Dermis microvascular lymphatic vessel endothelial cell (primary cell): ENCODE data around the gene CRACR2A. TPM values are rescaled to one million over a fixed set of nuclear protein-coding genes. Genes with fewer than 3 reads are reported as not detected.

Experiments used
- DNase-seq, 2 donors: peaks; one replicate each; pipeline versions ENCODE4 v3.0.0 to v3.0.0-alpha.2; 2010; ENCODE audit warnings: low read depth in 2 of 2
- total RNA-seq: library from RNA; depleted of rRNA; stranded (reverse); fragments of >200 nt; gene quantifications from 2 replicates; pipeline ENCODE4 v1.2.1, GENCODE V29; 2014

CRACR2A gene
- total RNA-seq, 1 donor from 2014 or later, result 15.4 TPM

GRCh38 chr12:3622021-3622821, 130.7 kb downstream of the CRACR2A start:
- DNase-seq, result no peak

GRCh38 chr12:3620856-3621255, 132.1 kb downstream of the CRACR2A start:
- no peak for DNase-seq

DNA sequence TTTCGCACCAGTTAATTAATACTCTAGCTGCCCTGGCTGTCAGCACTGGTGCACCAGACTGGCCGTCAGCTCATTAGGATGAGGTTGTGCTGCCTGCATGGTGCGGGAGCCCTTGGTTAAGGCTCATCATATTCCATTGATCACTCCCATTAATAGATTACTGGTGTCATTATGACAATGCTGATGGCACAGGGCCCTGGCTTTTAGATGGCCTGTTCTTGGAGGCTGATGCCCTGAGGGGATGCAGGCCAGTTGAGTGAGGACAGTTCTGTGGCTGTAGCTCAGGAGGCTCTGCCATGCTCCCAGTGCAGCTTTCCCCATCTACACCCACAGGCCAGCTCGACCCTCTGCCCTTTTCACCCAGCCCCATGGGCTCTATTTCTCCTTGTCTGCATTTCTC, 135.3 kb downstream of the CRACR2A start:
- no peak for DNase-seq

- DNase-seq, result no peak
Observed at GRCh38 chr12:3615862-3616261, 137.0 kb downstream of the CRACR2A start.

GRCh38 chr12:3614806-3615466, 138.0 kb downstream of the CRACR2A start:
- no peak for DNase-seq

DNA sequence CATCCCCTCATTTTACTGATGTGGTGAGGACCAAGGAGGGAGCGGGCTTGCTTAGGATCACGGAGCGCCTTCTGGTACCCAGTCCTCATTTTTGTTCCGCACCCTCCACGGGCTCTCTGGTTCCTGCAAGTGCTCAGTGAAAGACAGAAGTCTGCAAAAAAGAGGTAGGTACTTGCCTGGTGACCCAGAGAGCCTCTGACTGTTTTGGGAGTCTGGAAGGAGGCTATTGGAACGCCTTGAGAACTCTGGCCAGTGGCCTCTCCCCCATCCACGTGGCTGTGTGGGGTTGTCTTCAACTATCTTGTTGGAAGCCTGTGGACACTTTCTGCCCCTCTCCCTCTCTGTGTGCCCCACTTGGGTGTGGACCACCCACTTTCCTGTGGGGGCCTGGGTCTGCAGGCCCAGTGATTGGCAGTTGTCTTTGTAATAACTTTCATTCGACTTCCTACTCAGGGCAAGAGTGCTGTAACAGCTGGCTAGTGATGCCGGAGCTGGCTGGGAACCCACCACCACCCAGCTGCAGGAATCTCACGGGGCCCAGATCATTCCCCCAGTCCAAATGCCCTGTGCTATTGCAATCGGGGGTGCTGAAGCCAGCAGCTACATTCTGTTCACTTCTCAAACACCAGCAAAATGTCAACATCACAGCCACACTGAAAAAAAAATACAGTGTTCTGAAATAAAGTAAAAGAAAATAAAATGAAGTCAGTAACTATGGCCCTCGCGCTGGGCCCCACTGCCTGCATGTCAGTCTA, 139.1 kb downstream of the CRACR2A start:
- no peak for DNase-seq

DNA sequence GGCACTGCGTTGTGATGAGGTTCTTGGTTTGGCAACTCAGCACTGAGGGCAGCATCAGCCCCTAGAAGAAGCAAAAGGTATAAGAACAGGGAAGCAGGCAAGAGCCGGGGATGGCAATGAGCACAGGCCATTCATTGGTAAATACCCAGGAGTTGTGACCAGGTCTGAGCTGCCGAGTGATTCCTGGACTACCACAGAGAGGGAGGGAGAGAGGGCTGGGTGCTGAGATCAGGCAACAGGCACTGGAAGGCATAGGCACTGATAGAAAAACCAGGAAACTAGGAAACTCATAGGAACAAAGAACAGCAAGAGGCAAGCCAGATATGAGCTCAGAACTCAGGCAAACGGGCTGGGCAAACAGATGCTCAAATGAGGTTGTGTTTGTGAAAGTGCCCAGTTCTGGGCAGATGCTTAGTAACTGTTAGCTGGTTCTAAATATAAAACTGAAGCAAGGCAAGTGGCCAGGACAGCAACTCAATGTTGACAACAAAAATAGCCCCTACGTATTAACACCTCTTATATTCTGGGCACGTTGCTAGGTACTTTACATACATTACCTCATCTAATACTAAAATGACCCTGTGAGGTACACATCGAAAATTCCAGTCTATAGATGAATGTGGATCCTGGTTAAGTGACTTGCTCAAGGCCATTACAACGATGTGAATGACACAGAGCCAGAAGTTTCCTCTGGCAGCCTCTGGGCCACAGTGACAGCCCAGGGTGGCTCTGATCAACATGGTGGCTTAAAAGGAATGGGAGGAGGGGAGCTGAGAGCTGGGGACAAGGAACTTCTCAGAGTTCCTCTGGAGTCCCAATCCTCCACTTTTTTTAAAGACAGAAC, 140.8 kb downstream of the CRACR2A start:
- DNase-seq, result no peak

DNA sequence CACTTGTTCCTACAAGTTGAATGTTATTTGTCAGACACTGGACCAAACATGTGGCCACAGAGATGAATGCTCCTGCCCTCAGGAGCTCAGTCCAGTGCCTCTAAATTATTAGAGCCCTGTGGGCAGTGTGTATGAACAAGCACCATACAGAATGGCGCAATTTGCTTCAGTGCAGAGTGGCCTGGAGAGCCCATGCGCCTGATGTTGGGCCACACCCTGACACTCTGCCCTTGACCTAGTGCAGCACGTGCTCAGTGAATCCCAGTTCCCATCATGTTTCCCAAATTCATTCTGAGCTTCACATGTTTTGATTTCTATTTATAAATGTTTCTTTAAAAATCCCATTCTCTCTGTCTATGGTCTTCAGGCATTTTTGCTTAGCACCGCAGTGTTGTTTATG, 145.1 kb downstream of the CRACR2A start:
- DNase-seq, result no peak

DNA sequence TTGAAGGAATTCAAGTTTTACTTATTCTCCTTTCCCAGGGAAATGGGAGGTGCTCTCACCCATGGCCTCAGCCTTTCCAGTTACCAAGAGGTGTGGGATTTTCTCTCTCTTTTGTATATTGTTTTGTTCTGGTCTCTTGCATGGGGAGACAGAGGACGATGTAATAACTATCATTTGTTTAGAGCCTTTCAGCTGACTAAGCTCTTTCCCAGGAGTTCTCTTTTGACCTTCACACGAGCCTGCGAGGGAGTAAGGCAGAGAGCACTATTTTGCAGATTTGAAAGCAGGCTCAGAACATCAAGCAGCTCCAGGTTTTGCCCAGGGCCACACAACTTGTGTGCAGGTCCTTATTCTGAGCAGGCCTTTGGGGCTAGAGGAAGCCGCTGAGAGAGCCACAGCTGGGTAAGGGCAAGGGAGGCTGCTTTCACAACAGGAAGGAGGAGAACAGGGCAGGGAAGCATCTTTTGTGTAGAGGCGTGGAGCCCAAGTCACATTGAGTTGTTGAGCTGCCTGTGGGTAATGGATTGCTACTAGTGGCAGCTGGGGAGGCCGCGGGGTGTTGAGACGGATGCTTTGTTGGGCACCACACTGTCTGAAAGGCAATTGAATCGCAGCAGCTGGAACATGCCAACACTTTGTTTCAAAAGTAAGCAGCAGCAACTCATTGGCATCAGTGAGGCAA, 145.7 kb downstream of the CRACR2A start:
- no peak for DNase-seq

GRCh38 chr12:3606128-3606527, 146.8 kb downstream of the CRACR2A start:
- no peak for DNase-seq

- DNase-seq, result no peak
Observed at GRCh38 chr12:3605692-3606091, 147.2 kb downstream of the CRACR2A start.

- peak in 1 of 2 donors; percentile 35 for DNase-seq
Observed at GRCh38 chr12:3604748-3605586, 147.9 kb downstream of the CRACR2A start.

DNA sequence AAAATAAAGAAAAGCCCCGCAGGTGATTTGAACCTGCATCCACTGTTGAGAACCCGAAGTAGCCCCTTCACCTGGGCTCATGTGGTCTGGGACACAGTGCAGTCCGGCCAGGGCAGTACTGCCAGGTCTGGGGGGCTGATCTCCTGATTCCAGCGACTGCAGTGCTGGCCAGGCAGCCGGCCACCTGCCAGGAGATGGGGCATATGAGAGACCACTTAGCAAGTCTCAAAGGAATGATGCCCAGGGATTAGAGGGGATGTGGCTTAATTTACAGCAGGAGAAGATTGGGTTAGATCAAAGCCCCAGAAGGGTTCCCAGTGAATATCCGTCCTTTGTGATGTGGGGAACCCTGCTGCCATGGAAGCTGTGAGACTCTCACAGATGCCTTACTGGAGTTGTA, 148.6 kb downstream of the CRACR2A start:
- DNase-seq, result no peak

DNA sequence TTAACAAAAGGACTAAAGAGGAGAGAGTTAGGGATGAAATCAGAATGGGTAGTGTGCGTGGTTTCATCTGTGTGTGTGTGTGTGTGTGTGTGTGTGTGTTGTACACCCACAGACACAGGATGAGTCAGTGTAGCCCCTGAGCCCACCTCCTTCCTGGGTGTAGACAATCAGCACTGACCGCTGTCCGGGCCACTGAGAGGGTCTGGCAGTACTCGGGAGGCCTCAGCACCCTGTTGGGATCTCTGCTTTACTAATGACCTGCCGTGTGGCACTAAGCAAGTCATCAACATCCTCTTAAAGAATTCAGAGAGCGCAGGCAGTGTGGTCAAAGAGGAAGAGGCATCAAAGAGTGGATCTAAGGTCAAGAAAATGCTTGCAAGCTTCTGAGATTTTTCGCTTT, 149.3 kb downstream of the CRACR2A start:
- no peak for DNase-seq

- no peak for DNase-seq
Observed at GRCh38 chr12:3602488-3602887, 150.4 kb downstream of the CRACR2A start.

GRCh38 chr12:3601461-3602150, 151.3 kb downstream of the CRACR2A start:
- no peak for DNase-seq

DNA sequence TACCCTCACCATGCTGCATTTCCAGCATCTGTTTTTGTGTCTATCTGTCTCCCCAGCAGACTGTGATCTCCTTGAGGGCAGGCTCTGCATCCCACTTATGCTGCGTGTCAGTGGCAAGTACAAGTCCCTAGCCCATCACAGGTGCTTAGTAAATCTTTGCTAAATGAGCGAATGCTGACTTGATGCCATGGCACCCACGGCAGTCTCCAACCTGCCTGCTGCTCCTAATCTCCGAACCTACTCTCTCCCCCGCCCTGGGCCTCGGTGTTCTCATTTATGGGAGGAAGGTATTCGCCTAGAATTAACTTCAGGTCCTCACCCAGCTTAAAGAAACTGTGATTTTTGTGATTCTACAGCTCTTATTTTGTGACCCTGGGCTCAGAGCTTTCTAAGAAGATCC, 152.0 kb downstream of the CRACR2A start:
- no peak for DNase-seq

- DNase-seq, result no peak
Observed at GRCh38 chr12:3600039-3600720, 152.7 kb downstream of the CRACR2A start.
